Medulla oblongata (tissue), 1 donor: ENCODE data around the gene TAS1R2.
A peak's percentile ranks its signal among the peaks of the same experiment; 100 is the strongest.
"Not testable (repeated sequence)": the region's sequence is repeated elsewhere in the genome, so short reads cannot be mapped to it uniquely, and the experiment has no call there.

Experiments used
- DNase-seq: peaks from one replicate; pipeline ENCODE4 v3.0.0-alpha.2; 2015; ENCODE audit errors: extremely low spot score

TAS1R2 gene

DNA sequence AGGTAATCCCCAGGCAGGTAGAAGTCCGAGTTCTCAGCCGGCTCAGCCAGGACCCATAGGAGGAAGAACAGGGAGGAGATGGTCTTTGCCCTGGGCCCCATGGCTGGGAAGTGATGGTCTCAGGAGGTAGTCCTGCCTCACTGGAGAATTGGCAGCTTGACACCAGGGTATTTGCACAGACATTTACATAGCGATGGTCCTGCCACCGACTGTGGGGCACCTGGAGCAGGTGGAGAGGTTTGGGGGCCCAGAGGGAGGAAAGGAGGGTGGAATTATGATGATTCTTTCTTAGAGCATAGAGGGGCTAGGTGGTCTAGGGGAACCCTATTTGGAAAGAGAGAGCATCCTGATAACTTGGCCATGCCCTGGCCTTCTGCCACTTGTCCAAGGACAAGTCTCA is at the start of gene TAS1R2:
Gene TAS1R2, minus strand, starts transcription at position 101 of the 400 bp plus-strand sequence. Its CDS starts 0 bp downstream, at position 101.
- no peak for DNase-seq

DNA sequence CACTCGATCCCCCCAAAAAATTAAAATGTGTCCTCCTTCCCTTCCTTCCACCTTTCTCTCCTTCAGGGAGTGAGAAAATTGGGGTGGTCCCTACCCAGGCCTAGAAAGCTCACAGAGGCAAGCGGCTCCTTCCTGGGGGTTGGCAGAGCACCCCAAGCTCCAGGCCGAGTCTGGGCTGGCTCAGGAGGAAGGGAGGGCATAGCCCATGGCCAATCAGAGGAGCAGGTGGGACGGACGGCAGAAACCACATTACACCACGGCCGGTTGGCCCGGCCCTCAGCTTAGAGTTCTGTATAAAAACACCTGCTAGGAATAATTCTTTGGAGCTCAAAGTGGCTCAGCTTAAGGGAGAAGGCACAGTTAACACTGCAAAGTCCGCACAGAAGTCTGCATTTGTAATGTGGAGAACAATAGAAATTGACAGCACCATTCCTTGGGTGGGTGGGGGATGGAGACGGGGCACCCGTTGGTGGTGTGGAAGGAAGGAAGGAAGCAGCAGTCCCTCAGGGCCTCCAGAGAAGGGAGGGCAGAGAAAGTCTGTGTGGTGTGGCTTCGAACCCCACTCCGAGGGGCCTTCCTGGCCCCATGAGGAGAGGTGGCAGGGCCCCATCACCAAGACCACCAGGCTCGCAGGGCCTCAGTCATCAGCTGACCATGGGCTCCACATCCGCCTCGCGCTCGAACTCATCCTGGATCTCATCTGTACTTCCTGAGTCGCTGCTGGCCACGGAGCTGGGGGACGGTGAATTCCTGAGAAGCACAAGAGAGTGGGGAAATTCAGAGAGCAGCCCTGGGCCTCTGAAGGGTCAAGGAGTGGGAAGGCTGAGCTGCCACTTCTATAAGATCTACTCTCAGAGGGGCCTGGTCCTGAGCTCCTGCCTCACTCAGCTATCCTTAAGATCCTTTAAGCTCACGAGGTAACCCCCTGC is 48.7 kb upstream of the TAS1R2 start:
- DNase-seq, result no peak

DNA sequence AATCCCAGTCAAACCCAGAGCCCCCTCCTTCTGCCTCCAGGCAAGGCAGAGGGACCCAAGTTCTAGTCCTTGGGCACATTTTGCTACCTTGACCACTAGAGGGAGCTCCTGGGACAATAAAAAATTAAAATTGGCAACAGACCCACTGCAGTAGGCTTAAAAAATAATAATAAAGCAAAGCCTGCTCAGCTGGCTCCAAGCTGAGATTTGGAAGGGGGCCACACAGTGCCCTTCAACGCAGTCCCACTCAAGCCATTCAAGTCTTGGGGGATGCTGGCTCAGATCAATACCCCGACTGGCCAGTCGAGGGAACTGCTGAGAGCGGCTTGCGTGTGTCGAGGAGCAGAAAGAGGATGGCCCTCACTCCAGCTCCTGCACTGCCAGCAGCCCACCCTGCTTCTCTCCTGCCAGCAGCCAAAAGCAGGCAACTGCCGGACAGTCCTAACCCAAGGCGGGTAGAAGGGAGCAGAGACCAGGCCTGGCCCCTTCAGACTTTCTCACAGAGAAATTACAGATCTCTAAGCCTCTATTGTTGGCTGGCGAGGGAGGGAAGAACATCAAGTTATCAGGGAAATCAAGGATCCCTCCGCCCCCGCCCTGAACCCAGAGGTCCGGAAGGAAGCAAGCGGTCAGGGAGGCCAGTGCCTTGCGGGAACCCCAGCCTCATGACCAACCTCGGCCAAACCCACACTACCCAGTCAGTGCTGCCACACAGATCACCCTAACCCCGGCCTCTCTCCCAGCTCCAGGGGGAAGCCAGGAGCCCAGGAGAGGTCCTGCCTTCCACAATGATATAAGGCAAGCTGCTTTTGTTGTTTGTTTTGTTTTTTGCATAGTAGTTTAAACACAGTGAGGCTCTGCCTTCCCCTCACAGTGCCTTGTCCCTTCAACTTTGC is 47.8 kb upstream of the TAS1R2 start:
- peak; percentile 86 for DNase-seq

DNA sequence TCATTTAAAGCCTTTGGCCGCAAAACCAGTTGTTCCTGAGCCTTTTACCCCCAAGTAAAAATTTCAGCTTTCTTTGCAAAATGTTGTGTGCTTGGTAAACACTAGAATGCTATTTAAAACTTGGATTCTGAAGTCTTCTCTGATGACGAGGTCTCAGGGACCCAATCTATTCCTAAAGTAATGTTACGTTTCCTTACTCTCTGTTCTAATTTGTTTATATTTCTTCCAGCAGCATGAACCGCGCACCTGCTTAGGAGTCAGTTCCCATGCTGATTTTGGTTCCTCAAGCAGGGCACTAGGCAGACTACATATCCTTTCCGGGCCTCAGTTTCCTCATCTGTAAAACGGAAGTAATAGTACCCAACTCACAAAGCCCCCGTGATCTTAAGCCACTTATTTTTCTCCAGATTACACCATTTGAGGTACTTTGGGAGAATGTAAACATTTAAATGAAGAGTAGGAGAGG is 43.9 kb upstream of the TAS1R2 start:
- no peak for DNase-seq

DNA sequence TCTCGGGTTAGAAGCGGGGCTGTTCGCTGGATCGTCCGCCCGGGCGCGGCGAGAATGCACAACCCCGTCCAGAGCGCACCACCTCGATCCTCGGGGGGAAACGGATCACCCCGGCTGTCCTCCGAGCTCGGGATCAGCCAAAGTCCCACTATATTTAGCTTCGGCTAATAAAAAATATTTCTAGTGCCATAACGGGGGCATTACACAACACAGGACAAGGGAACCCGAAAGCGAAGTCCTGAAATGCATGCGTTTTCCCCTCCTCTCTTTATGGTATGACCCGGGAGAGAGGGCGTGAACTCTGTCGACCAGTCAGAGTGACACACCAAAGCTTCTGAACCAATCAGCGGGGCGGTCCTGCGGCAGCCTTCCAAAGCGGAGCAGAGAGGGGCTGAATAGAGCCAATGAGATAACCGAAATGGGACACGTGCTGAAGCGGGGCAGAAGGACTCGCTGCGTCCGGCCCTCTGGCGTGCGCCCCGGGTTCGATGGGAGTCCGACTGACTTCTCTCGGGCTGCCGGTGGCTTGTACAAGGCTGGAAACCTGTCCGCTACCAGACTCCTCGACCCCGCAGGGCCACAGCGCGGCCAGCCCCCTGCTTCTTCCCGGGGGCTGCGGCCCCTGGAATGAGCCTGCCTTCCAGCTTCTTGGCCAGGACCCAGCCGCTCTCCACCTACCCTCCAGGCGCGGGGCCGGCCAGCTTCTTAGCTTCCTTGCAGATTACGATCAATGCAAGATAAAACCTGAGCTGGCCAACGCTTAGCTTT is 43.2 kb upstream of the TAS1R2 start, which contains the start of gene ALDH4A1:
Gene ALDH4A1, minus strand, starts transcription at position 33 of the 768 bp plus-strand sequence. Its CDS starts 32 bp downstream, at position 1.
- DNase-seq, result peak; percentile 98

DNA sequence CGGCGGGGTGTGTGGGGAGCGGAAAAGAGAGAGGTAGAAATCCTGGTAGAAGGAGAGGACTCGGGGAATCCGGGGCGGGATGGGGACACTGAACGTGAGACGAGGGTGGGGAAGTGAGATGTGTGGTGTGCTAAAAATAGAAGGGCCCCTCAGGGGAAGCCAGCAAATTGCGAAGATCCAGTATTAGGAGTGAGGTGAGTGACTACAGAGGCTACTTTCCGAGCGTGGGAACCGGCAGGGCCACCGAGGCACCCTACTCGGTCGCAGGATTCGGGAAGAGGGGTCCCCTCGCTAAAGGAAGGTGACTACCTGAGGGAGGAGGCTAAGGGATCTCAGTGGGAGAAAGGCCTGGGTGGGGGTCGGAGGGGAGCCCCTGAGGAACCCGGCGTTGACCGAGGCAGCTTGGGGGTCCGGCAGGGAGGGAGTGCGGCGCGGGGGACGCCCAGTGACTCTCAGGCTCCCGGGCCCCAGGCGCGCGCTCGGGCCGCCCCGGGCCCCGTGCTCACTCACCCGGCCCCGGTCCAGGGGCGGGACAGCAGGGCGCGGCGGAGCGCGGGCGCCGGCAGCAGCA is 42.6 kb upstream of the TAS1R2 start:
- DNase-seq, result no peak

DNA sequence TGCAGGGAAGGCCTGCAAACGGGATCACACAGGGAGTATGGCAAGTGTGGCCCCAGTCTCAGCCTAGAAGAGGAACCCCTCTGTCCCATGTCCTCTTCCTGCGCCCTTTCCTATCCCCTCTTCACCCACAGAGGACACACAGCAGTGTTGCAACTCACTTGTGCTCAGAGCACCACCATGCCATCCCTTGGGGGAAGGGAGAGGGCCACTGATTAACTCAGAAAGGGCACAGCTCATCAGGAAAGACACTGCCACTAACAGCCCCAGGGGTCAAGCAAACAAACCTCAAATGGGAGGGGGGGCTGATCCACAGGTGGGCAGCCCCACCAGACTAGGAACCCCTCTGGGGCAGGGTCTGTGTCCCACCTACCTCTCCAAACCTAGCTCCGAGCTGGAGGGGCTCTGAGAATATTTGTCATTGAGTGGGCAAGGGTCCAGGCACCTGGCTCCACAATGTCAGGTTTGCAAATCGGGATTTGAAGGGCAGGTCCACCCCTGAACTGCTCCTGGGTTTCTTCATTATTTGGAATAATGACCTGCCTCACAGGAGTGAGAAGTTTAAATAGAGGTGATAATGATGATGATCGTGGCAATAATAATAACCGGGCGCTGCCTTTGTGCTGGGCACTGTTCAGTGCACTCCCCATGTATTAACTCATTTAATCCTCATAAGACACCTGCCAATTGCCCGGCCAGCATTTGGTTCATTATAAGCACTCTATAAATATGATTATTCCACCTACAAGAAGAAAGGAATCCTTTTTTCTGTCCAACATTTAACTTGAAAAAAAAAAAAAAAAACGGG is 41.9 kb upstream of the TAS1R2 start:
- DNase-seq, result no peak

DNA sequence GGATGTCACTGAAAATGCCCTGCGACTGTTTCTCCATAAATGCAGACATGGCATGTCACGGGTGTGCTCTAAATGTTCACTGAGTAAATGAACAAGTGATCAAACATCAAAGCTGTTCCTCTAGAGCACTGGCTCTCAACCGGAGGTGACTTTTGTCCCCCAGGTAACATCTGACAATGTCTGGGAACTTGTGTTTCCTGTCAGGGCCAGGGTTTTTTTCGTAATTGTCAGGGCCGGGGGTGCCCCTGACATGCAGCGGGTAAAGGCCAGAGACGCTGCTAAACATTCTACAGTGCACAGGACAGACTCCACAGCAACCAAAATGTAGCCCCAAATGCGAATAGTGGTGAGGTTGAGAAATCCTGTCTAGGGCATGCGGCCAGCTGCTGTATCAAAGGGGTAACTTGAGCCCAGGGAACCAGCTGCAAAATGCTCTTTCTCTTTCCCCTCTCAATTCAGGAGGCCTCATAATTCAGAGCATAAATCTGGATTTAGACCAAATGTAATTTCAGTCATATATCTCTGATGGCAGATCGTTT is 40.9 kb upstream of the TAS1R2 start:
- DNase-seq, result no peak

DNA sequence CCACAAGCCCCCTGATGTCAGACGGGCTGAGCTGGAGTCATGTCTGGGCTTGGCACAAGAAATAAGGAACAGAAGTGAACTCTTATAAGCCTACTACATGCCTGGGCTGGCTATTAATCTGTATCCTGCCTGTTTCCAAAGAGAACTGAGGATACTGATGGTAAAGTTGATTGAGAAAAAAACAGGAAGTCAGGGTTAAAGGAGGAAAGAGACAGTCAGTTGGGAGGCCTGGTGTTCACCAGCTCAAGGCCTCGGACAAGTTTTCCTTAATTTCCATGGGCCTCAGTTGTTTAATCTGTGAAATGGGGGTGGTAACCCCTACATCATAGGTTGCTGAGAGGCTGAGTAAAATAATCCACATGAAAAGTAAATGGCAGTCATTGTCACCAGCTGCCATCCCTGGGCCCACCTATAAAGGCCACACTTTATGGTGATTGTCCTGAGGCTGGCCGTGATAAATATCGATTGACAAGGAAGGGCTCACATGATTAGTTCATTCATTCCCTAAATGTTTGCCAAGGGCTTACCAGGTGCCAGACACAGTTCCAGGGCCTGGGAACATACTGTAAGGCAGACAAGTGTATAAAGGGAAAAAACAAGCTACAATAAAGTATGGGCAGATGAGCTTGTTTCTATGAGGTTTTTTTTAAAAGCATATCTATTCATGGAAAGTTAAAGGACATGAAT is 40.0 kb upstream of the TAS1R2 start:
- DNase-seq, result no peak

DNA sequence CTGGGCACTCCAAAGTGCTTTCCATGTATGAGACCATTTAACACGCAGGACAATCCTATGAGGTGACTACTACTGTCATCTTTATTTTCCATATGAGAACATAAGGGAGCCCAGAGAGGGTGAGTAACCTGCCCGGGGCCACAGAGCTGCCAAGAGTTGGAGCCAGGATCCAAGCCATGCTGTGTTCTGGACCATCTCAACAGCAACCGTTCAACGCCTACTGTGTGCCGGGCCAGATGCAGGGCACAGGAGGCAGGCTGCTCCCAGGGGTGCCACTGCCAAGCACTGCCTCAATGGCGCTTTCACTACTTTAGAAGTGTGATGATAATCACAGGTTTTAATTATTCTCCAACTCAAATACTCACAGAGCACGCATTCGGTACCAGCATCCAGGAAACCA is 39.1 kb upstream of the TAS1R2 start:
- DNase-seq, result no peak

DNA sequence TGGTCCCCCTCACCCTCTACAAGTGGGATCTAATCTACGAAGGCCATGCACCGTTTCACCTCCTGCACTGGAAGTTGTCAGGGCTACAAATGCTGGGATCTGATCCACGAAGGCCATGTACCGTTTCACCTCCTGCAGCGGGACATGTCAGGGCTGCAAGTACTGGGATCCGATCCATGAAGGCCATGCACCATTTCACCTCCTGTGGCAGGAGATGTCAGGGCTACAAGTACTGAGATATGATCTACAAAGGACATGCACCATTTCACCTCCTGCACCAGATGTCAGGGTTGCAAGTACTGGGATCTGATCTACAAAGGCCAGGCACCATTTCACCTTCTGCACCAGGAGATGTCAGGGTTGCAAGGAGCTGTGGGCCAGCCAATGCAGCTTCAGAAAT is 35.9 kb upstream of the TAS1R2 start:
- no peak for DNase-seq

DNA sequence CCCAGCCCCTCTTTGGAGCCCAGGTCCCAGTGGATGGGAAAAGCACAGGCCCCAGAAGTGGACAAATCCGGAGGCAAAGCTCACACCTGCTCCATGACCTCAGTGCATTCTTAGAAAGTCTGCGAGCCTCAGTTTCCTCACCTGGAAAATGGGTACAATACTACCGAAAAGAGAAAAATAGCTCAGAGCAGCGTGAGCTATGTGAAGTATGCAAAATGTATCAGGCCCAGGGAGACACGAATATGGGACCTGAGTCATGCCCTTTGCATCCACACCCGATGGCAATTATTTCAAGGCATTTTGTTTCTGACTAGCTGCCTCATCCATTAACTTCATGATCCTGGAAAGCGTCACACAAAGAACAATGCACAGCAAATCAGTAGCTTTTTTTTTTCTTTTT is 33.7 kb upstream of the TAS1R2 start:
- no peak for DNase-seq

DNA sequence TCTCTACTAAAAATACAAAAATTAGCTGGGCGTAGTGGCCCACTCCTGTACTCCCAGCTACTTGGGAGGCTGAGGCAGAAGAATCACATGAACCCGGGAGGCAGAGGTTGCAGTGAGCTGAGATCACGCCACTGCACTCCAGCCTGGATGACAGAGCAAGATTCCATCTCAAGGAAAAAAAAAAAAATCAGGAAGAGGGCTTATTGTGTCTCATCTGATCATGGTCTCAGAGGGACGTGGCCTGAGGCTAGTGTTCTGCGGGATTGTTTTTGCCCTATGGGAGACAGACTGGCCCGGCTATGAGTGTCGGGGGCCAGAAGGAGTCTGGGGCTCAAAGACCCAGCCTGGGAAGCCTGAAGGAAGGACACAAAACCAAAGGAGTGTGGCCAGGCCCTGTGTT is 32.4 kb upstream of the TAS1R2 start:
- not testable (repeated sequence) for DNase-seq

DNA sequence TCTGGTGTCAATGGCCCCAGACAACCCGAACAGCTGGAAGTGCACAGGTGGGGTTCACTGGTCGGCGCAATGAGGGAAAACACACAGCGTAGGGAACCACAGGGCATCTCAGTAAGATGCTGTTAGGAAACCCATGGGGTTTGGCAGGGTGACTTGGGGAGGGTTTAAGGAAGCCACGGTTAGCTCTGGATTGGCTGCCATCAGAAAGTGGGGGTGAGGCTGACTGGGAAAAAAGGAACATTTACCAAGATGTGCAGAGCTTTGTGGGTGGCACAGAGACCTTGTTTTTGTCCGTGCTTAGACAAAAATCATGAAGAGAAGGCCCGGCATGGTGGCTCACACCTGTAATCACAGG is 31.9 kb upstream of the TAS1R2 start:
- no peak for DNase-seq

DNA sequence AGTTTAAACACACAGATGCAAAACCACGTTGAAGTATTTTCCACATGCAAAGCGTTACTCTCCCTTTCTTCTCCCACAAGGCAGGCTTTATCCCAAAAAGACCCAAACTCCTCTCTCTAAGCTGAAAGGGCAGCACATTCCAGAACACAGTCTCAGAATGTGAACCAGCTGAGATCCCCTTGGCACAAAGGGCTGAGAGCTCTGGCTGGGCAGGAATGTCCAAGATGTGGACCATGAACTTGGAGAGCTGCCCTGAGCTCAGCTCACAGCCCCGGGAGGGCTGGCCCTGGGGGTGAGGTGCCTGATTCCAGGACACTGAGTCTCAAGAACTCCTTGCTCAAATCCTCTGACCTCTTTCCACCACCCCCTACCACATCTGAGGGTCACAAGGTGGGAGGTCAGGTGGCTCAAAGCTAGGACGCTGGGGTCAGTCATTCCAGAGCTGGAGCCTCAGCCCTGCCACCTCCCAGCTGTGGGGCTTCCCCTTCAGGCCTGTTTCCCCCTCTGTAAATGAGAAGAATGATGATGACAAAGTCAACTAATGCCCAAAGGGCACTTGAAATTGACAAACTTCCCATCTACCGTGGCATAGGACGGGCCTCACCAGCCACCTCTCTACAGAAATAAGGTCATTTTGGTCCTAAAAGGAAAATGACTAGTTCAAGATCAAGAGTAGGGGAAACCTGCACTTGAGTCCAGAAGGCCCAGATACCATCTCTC is 31.4 kb upstream of the TAS1R2 start:
- DNase-seq, result peak; percentile 70

DNA sequence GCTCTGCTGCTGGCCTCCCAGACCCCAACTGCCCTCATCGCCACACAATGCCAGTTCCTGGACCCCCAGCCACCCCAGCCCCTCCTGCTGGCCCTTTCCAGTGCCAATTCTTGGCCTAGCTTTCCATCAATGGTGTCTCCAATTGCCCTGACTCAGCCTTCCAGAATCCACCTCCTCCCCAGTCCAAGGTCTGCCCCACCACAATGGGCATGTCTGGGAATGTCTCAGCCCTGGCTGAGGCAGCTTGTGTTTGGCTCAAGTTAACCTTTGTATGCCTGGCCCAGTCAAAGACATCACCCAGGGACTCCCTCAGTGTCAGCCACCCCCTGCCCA is 26.5 kb upstream of the TAS1R2 start:
- no peak for DNase-seq

DNA sequence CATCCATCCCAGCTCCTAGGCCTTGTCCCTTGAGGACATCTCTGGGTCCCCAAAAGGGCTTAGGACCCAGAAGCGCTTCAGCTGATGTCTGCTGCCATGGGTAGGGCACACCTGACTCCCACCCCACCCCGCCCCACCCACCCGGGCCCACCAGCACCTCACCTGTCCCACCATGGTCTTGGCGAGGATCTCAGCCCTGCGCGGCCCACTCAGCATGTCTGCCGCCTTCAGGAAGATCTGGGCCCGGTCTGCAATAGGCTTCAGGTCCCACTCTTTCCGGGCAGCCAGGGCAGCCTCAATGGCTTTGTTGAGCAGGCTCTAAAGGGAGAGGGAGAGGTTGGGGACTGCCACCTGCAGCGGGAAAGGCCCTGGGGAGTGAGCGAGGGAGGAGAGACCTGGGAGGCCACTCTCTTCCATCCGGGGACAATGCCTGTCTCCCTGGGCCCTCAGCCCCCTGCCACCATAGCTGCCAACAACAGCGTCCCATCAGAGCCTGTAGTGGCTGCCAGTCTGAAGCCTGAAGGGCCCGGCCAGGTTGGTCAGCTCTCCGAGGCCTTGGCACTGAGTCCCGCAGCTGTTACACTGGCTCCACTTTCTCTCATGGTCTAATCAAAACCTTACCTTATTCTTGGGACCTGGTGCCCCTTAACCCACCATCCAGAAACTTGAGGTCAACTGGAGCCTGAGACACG is 26.0 kb upstream of the TAS1R2 start:
- no peak for DNase-seq

DNA sequence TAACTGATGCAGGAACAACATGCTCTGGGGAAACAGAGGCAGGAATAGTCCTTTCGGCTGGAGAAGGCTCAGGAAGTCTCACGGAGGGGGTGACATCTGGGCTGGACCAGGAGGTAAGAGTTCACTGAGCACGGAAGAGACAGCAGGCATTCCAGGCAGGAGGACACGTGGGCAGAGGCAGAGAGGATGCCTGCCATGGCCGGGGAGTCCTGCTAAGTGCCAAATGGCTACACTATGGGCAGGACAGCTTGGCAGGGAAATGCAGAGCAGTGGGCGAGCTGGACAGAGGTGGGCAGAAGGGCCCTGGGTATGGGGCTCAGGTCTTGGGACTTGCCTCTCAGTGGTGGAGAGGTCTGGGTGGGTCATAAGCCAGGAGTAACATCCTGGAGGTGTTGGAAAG is 25.3 kb upstream of the TAS1R2 start:
- DNase-seq, result no peak

DNA sequence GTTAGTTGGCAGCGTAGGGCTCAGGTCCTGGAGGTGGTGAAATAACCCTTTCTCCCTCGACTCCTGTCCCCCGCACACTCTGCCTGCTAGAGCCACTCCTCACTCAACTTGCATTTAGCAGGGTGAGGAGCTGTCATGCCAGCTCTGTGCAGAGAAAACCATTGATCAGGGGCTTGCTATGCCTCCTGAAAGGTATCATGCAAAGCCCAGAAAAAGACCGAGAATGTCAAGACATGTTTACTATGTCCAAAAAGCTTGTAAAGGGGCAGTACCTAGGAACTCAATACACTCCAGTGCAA is 24.9 kb upstream of the TAS1R2 start:
- no peak for DNase-seq
